Upper lobe of right lung (tissue), 1 donor: ENCODE measurements around the gene HSPA4L. TPM values are rescaled to one million over a fixed set of nuclear protein-coding genes. Genes with fewer than 3 reads are reported as not detected.

Experiments used
- ATAC-seq: fragments of 200-7000 bp; cut with Tn5 transposase; one replicate; pipeline ENCODE4 v1.9.1; 2020; ENCODE audit warnings: mild to moderate bottlenecking, moderate library complexity
- DNase-seq: peaks from one replicate; pipeline ENCODE4 v3.0.0-alpha.2; 2020
- H3K27ac ChIP-seq: fragments of 200-600 bp; one replicate; pipeline ENCODE4 v1.8.0; 2022
- H3K27me3 ChIP-seq: fragments of 200-600 bp; one replicate; pipeline ENCODE4 v1.8.0; 2022; ENCODE audit warnings: mild to moderate bottlenecking
- H3K36me3 ChIP-seq: fragments of 200-600 bp; one replicate; pipeline ENCODE4 v1.8.0; 2022
- H3K4me1 ChIP-seq: fragments of 200-600 bp; one replicate; pipeline ENCODE4 v1.8.0; 2022
- H3K4me3 ChIP-seq: fragments of 200-600 bp; one replicate; pipeline ENCODE4 v1.8.0; 2022; ENCODE audit warnings: mild to moderate bottlenecking
- H3K9me3 ChIP-seq: fragments of 200-600 bp; one replicate; pipeline ENCODE4 v1.8.0; 2022
- intact Hi-C: fragments of 100-400 bp; cut with DNase I; formaldehyde crosslinking; loops from one replicate; pipeline ENCODE4 v1.11.0; 2022
- total RNA-seq: library from RNA; stranded (reverse); fragmentation: NEBNext Ultra II Directional; extraction: Animal tissue kit (Norgen Biotek cat#: 25700); gene quantifications from one replicate; pipeline ENCODE4 v1.2.1, GENCODE V29; 2021
- TF ChIP-seq, protein P1 (sequence below): fragments of 200-600 bp; IDR thresholded peaks from one replicate; pipeline ENCODE4 v1.8.0; 2022; ENCODE audit warnings: antibody characterized with exemption
- donor health status: DM: no; HTN: yes; CAD: no; lungs with severe emphysema.

The HSPA4L gene
- total RNA-seq, 1 donor from 2014 or later: 5.7 TPM

GRCh38 chr4:127889903-127890302 is 107.8 kb downstream of the HSPA4L start:
- H3K4me3 ChIP-seq: no peak overlapping the region
- H3K27me3 ChIP-seq: no peaks in the 10 kb centered on the region
- DNase-seq (no peak), ATAC-seq (no peak)
- no peaks in the 10 kb centered on the region for H3K9me3 ChIP-seq
- no peaks in the 10 kb centered on the region for H3K4me1 ChIP-seq
- H3K27ac ChIP-seq: no peak overlapping the region
- TF ChIP-seq, protein P1, sequence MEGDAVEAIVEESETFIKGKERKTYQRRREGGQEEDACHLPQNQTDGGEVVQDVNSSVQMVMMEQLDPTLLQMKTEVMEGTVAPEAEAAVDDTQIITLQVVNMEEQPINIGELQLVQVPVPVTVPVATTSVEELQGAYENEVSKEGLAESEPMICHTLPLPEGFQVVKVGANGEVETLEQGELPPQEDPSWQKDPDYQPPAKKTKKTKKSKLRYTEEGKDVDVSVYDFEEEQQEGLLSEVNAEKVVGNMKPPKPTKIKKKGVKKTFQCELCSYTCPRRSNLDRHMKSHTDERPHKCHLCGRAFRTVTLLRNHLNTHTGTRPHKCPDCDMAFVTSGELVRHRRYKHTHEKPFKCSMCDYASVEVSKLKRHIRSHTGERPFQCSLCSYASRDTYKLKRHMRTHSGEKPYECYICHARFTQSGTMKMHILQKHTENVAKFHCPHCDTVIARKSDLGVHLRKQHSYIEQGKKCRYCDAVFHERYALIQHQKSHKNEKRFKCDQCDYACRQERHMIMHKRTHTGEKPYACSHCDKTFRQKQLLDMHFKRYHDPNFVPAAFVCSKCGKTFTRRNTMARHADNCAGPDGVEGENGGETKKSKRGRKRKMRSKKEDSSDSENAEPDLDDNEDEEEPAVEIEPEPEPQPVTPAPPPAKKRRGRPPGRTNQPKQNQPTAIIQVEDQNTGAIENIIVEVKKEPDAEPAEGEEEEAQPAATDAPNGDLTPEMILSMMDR: no peak
- intact Hi-C loops: no loop called here
- H3K36me3 ChIP-seq: no peaks in the 10 kb centered on the region

Other genes starting within 250 kb of the HSPA4L start
- gene INTU, start 149.4 kb upstream of the HSPA4L start, total RNA-seq: 11.4 TPM
- gene SLC25A31, start 51.9 kb upstream of the HSPA4L start, total RNA-seq: not detected
- 0.69 TPM for gene PLK4, start 98.6 kb downstream of the HSPA4L start, total RNA-seq
- gene MFSD8, start 182.9 kb downstream of the HSPA4L start, total RNA-seq: 27.8 TPM
- 14.4 TPM for gene ABHD18, start 183.1 kb downstream of the HSPA4L start, total RNA-seq